Stimulated activated CD8-positive, alpha-beta memory T cell treated with anti-CD3 and anti-CD28 coated beads, Interleukin-7, amount 100 ng/mL, for 1 hour (primary cell): ENCODE measurements around the gene TRIM2.

ENCODE experiments used
- DNase-seq, 2 donors: peaks; one replicate each; pipeline ENCODE4 v3.0.0-alpha.2; 2020; ENCODE audit warnings: low read depth in 2 of 2

TRIM2 gene

DNA sequence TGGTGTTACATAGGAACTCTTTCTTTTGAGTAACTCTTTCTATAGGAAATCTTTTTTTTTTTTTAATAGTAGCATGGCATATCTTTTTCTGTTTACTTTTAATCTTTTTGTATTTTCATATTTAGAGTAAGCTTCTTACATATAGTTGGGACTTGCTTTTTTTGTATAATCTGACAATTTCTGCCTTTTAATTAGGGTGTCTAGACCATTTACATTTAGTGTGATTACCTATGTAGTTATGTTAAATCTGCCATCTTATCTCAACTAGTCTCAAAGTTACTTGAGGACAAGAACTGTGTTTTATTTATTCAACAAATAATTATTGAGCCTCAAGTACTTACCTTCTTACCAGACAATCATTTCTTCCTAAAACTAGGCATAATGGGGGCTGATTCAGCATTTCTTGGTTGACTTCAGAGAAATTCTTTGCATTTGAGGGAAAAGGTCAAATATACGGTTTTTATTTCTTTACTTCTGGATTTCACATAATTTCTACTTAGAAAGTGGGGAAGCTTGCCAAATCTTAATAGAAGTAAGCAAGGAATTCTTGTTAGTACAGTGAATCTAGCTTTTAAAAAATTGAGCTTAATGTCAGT, 168.8 kb downstream of the TRIM2 start:
- DNase-seq = no peak

DNA sequence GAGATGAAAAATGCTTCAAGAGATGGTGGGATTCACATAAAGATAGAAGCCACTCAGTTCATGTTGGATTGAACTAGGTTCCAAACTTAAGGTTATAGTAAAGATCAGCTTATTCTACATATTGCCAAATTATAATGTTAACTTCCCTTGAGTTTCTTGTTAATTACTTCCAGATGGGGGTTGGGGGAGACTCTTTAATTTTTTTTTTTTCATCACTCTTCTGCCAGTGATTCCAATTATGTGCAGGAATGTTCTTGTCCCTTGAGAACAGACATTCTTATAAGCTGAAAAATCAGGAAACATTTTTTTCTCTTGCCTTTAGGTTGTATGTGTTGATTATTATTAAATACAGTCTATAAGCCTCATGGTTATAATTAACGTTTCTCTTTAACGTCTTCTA, 170.2 kb downstream of the TRIM2 start:
- no peak for DNase-seq

DNA sequence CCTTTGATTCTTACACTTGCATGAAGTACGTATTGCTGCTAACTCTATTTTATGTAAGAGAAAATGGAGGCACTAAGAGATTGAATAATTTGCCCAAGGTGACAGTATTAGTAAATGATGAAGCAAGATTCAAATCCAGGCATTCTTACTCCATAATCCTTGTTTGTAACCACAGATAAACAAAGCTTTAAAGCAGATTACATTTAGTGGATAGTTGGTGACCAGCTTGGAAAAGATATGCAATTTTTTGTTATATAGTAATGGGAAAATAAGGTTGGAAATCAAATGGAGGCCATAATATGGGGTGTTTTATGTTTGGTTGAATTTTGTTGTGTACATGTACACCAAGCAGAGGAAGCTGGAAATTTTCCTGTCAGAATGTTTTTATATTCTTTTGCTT, 171.1 kb downstream of the TRIM2 start:
- DNase-seq = no peak

DNA sequence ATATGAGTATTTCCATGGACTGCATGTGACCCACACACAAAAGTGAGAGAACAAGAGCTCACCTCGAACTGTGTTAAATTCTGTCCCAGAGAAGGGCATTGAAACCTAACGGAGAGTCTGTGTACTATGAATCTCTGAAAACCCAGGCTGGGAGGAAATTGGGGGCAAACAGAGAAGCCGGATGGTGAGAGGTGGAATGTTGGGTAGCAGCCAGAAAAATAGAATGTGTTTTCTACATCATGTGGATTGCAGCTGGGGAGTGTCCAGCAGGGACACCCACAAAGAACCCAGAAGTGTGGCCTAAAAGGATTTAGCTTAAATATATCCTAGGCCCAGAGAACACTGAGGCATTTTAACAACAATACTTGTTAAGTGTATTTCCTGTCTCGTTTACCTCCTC, 178.9 kb downstream of the TRIM2 start:
- no peak for DNase-seq

DNA sequence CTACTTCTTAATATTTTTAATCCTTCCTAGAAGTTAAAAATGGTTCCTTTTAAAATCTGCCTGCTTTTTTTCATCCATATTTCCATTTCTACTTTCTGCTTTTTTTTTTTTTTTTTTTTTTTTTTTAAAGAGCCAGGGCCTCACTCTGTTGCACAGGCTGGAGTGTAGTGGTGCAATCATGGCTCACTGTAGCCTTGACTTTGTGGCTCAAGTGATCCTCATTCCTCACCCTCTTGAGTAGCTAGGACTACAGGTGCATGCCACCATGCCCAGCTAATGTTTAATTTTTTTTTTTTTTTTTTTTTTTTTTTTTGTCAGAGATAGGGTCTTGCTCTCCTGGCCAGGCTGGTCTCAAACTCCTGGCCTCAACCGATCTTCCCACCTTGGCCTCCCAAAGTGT, 179.9 kb downstream of the TRIM2 start:
- DNase-seq = no peak

DNA sequence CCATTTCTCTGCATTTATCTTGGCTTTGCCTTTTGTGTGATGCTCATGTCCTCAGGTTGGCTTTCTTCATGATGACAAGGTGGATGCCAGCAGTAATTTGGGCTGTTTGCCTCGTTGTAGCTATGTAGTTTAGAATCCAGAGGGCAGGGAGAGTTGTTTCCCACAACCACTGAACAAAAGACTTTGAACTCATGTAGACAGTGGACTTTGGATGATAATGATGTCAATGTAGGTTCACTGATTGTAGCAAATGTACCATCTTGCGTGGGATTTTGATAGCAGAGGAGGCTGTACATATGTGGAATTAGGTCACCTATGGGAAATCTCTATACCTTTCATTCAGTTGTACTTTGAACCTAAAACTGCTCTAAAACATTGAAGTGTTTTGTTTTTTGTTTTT, 181.5 kb downstream of the TRIM2 start:
- no peak for DNase-seq

DNA sequence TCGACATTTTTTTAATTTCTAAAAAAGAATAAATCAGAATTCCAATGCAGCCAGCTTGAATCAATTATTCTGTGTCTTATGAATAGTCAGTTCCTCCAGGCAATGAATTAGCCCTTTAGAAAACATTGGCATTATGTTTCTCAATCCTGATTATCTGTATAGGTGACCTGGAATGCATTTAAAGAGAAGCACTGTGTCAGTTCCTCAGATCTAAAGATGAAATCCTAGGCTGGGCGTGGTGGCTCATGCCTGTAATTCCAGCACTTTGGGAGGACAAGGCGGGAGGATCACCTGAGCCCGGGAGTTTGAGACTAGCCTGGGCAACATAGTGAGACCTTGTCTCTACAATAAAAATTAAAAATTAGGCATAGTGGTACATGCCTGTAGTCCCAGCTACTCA, 183.7 kb downstream of the TRIM2 start:
- no peak for DNase-seq
